IPS-20b (cell line): ENCODE results near the gene B3GNT9.

Source experiments
- H3K27ac ChIP-seq: one replicate; pipeline ENCODE4 v1.5.1; 2013; ENCODE audit warnings: low read length
- H3K27me3 ChIP-seq: 2 replicates; pipeline ENCODE4 v1.6.1; 2013; ENCODE audit warnings: mild to moderate bottlenecking, low read length, inconsistent platforms; ENCODE audit not compliant: insufficient read depth
- H3K36me3 ChIP-seq: 2 replicates; pipeline ENCODE4 v1.6.1; 2013; ENCODE audit warnings: low read depth, mild to moderate bottlenecking, inconsistent platforms, low read length, moderate library complexity; ENCODE audit not compliant: insufficient read depth
- H3K4me1 ChIP-seq: 2 replicates; pipeline ENCODE4 v1.6.1; 2013; ENCODE audit warnings: mild to moderate bottlenecking, control low read depth, inconsistent platforms, low read length, moderate library complexity; ENCODE audit not compliant: insufficient read depth
- H3K4me3 ChIP-seq: 2 replicates; pipeline ENCODE4 v1.5.1; 2013; ENCODE audit warnings: mild to moderate bottlenecking, low read length, inconsistent platforms
- H3K9ac ChIP-seq: 2 replicates; pipeline ENCODE4 v1.6.1; 2013; ENCODE audit warnings: low read depth, mild to moderate bottlenecking, inconsistent platforms, low read length, moderate library complexity
- H3K9me3 ChIP-seq: 2 replicates; pipeline ENCODE4 v1.6.1; 2013; ENCODE audit warnings: mild to moderate bottlenecking, low read depth, low read length, inconsistent platforms; ENCODE audit not compliant: insufficient read depth

The B3GNT9 gene

GRCh38 chr16:67150833-67151396 lies at the start of gene B3GNT9:
Gene B3GNT9 (minus strand): TSS chr16:67150998. CDS start chr16:67150485, 513 bp downstream.
- H3K4me1 ChIP-seq: peaks cover 4% of the 10 kb centered on the region; the same call in 1 of the 2 replicates
- peak within 1 kb of the TSS; percentile 65; the same call in 1 of the 2 replicates for H3K9ac ChIP-seq
- no peak within 1 kb of the TSS for H3K27ac ChIP-seq
- peak within 1 kb of the TSS; percentile 79 for H3K4me3 ChIP-seq
- H3K9me3 ChIP-seq: no peaks in the 10 kb centered on the region
- H3K36me3 ChIP-seq: peaks cover 28% of the 10 kb centered on the region
- H3K27me3 ChIP-seq: peaks cover 72% of the 10 kb centered on the region

GRCh38 chr16:67200491-67200890 lies 49.7 kb upstream of the B3GNT9 start:
- Histone ChIP-seq H3K36me3 (peaks cover 34% of the 10 kb centered on the region), H3K9ac (no peak overlapping the region), H3K27ac (no peak overlapping the region), H3K4me3 (0 out of 2 replicates have a peak overlapping the region, but pooled peaks have one; percentile 22), H3K9me3 (no peaks in the 10 kb centered on the region), H3K4me1 (0 out of 2 replicates have a peak, but pooled peaks cover 3% of the 10 kb centered on the region), H3K27me3 (no peaks in the 10 kb centered on the region)

GRCh38 chr16:67199808-67200198 lies 49.0 kb upstream of the B3GNT9 start:
- Histone ChIP-seq H3K4me1 (0 out of 2 replicates have a peak, but pooled peaks cover 3% of the 10 kb centered on the region), H3K9ac (no peak overlapping the region; the same call in 1 of the 2 replicates), H3K36me3 (peaks cover 41% of the 10 kb centered on the region), H3K27ac (no peak overlapping the region), H3K9me3 (no peaks in the 10 kb centered on the region), H3K4me3 (peak overlapping the region; percentile 75), H3K27me3 (no peaks in the 10 kb centered on the region)

- Histone ChIP-seq H3K4me3 (peak within 1 kb of the TSS; percentile 75), H3K27me3 (no peaks in the 10 kb centered on the region), H3K9ac (peak within 1 kb of the TSS; percentile 53; the same call in 1 of the 2 replicates), H3K36me3 (peaks cover 47% of the 10 kb centered on the region), H3K27ac (no peak within 1 kb of the TSS), H3K4me1 (0 out of 2 replicates have a peak, but pooled peaks cover 3% of the 10 kb centered on the region), H3K9me3 (no peaks in the 10 kb centered on the region)
These were observed 48.4 kb upstream of the B3GNT9 start, which contains the start of gene ELMO3 for GRCh38 chr16:67199011-67199807. Gene ELMO3 (plus strand): TSS chr16:67199131. CDS start chr16:67199327, 196 bp downstream.

- H3K4me1 ChIP-seq: peaks cover 6% of the 10 kb centered on the region; the same call in 1 of the 2 replicates
- H3K27me3 ChIP-seq: no peaks in the 10 kb centered on the region
- peaks cover 56% of the 10 kb centered on the region for H3K36me3 ChIP-seq
- no peak overlapping the region for H3K27ac ChIP-seq
- H3K9me3 ChIP-seq: no peaks in the 10 kb centered on the region
- H3K4me3 ChIP-seq: peak overlapping the region; percentile 72; the same call in 1 of the 2 replicates
- H3K9ac ChIP-seq: no peak overlapping the region; the same call in 1 of the 2 replicates
These were observed 47.5 kb upstream of the B3GNT9 start for GRCh38 chr16:67198238-67198734.

GRCh38 chr16:67197704-67198103 lies 46.9 kb upstream of the B3GNT9 start:
- Histone ChIP-seq H3K9ac (no peak overlapping the region), H3K27ac (no peak overlapping the region)

GRCh38 chr16:67196881-67197280 lies 46.1 kb upstream of the B3GNT9 start:
- Histone ChIP-seq H3K27me3 (no peaks in the 10 kb centered on the region), H3K27ac (no peak overlapping the region), H3K9ac (no peak overlapping the region), H3K36me3 (peaks cover 57% of the 10 kb centered on the region), H3K9me3 (no peaks in the 10 kb centered on the region), H3K4me1 (peaks cover 6% of the 10 kb centered on the region; the same call in 1 of the 2 replicates), H3K4me3 (no peak overlapping the region)

More at GRCh38 chr16:67197704-67198103, 46.9 kb upstream of the B3GNT9 start:
- H3K4me1 ChIP-seq: peaks cover 6% of the 10 kb centered on the region; the same call in 1 of the 2 replicates
- no peaks in the 10 kb centered on the region for H3K27me3 ChIP-seq
- H3K36me3 ChIP-seq: peaks cover 57% of the 10 kb centered on the region
- H3K9me3 ChIP-seq: no peaks in the 10 kb centered on the region
- H3K4me3 ChIP-seq: no peak overlapping the region

- H3K27ac ChIP-seq: no peak overlapping the region
- no peak overlapping the region for H3K4me3 ChIP-seq
- H3K9ac ChIP-seq: no peak overlapping the region
- H3K36me3 ChIP-seq: peaks cover 52% of the 10 kb centered on the region
- H3K27me3 ChIP-seq: no peaks in the 10 kb centered on the region
- H3K4me1 ChIP-seq: peaks cover 6% of the 10 kb centered on the region; the same call in 1 of the 2 replicates
- H3K9me3 ChIP-seq: no peaks in the 10 kb centered on the region
These were observed 44.9 kb upstream of the B3GNT9 start for GRCh38 chr16:67195676-67196075.

GRCh38 chr16:67194260-67194659 lies 43.5 kb upstream of the B3GNT9 start:
- Histone ChIP-seq H3K9ac (no peak overlapping the region), H3K27me3 (no peaks in the 10 kb centered on the region), H3K4me1 (peaks cover 3% of the 10 kb centered on the region; the same call in 1 of the 2 replicates), H3K36me3 (peaks cover 52% of the 10 kb centered on the region), H3K4me3 (no peak overlapping the region), H3K9me3 (no peaks in the 10 kb centered on the region), H3K27ac (no peak overlapping the region)

GRCh38 chr16:67193536-67193935 lies 42.7 kb upstream of the B3GNT9 start:
- Histone ChIP-seq H3K27me3 (no peaks in the 10 kb centered on the region), H3K9ac (peak overlapping the region; percentile 82), H3K36me3 (peaks cover 52% of the 10 kb centered on the region), H3K9me3 (no peaks in the 10 kb centered on the region), H3K27ac (no peak overlapping the region), H3K4me1 (peaks cover 3% of the 10 kb centered on the region; the same call in 1 of the 2 replicates), H3K4me3 (peak overlapping the region; percentile 93; the same call in 1 of the 2 replicates)

- no peak overlapping the region for H3K27ac ChIP-seq
- peak overlapping the region; percentile 82 for H3K9ac ChIP-seq
- H3K9me3 ChIP-seq: no peaks in the 10 kb centered on the region
- H3K36me3 ChIP-seq: peaks cover 47% of the 10 kb centered on the region
- no peaks in the 10 kb centered on the region for H3K27me3 ChIP-seq
- peaks cover 3% of the 10 kb centered on the region; the same call in 1 of the 2 replicates for H3K4me1 ChIP-seq
- peak overlapping the region; percentile 93 for H3K4me3 ChIP-seq
These were observed 42.1 kb upstream of the B3GNT9 start for GRCh38 chr16:67192781-67193361.
